Parathyroid adenoma (tissue), 2 donors: ENCODE results near the gene TMEM147.

Source experiments
- H2AFZ ChIP-seq: fragments of 300-600 bp; sonication (generic); one replicate; pipeline ENCODE4 v1.7.0; 2017; ENCODE audit warnings: antibody characterized with exemption, mild to moderate bottlenecking
- H3K27ac ChIP-seq: fragments of 300-600 bp; sonication (generic); one replicate; pipeline ENCODE4 v1.7.0; 2017
- H3K27me3 ChIP-seq: fragments of 300-600 bp; sonication (generic); one replicate; pipeline ENCODE4 v1.7.0; 2017; ENCODE audit warnings: low read length; ENCODE audit not compliant: control insufficient read depth, insufficient read depth
- H3K36me3 ChIP-seq: fragments of 300-600 bp; sonication (generic); one replicate; pipeline ENCODE4 v1.7.0; 2017; ENCODE audit warnings: low read length; ENCODE audit not compliant: control insufficient read depth, insufficient read depth
- H3K4me1 ChIP-seq: fragments of 300-600 bp; sonication (generic); one replicate; pipeline ENCODE4 v1.7.0; 2017; ENCODE audit warnings: control low read depth
- H3K4me2 ChIP-seq: fragments of 300-600 bp; sonication (generic); one replicate; pipeline ENCODE4 v1.7.0; 2017; ENCODE audit warnings: low read length
- H3K4me3 ChIP-seq: fragments of 300-600 bp; sonication (generic); one replicate; pipeline ENCODE4 v1.7.0; 2017; ENCODE audit warnings: low read depth, low read length
- H3K79me2 ChIP-seq: fragments of 300-600 bp; sonication (generic); one replicate; pipeline ENCODE4 v1.7.0; 2017; ENCODE audit warnings: control low read depth
- H3K9ac ChIP-seq: fragments of 300-600 bp; sonication (generic); one replicate; pipeline ENCODE4 v1.7.0; 2017; ENCODE audit warnings: mild to moderate bottlenecking
- H3K9me3 ChIP-seq: fragments of 300-600 bp; sonication (generic); one replicate; pipeline ENCODE4 v1.7.0; 2017; ENCODE audit warnings: low read length; ENCODE audit not compliant: control insufficient read depth
- CTCF ChIP-seq: fragments of 300-600 bp; sonication (generic); IDR thresholded peaks from one replicate; pipeline ENCODE4 v1.7.0; 2017; ENCODE audit warnings: antibody characterized with exemption, mild to moderate bottlenecking
- donor health status: primary hyperparathyroidism.

The TMEM147 gene

GRCh38 chr19:35522745-35523327 is 22.6 kb upstream of the TMEM147 start:
- Histone ChIP-seq H2AFZ (no peak overlapping the region), H3K27me3 (no peaks in the 10 kb centered on the region), H3K27ac (no peak overlapping the region), H3K36me3 (no peaks in the 10 kb centered on the region), H3K4me1 (no peaks in the 10 kb centered on the region), H3K79me2 (no peaks in the 10 kb centered on the region), H3K4me3 (no peak overlapping the region), H3K9me3 (no peaks in the 10 kb centered on the region), H3K9ac (no peak overlapping the region), H3K4me2 (no peak overlapping the region)
- no peak for TF ChIP-seq CTCF

GRCh38 chr19:35524181-35524837 is 21.1 kb upstream of the TMEM147 start:
- H3K79me2 ChIP-seq = no peaks in the 10 kb centered on the region
- no peak overlapping the region for H3K4me2 ChIP-seq
- no peaks in the 10 kb centered on the region for H3K4me1 ChIP-seq
- H3K27ac ChIP-seq = no peak overlapping the region
- no peaks in the 10 kb centered on the region for H3K9me3 ChIP-seq
- H3K9ac ChIP-seq = no peak overlapping the region
- H2AFZ ChIP-seq = no peak overlapping the region
- no peak overlapping the region for H3K4me3 ChIP-seq
- H3K36me3 ChIP-seq = no peaks in the 10 kb centered on the region
- TF ChIP-seq CTCF = no peak
- H3K27me3 ChIP-seq = no peaks in the 10 kb centered on the region

- Histone ChIP-seq H3K79me2 (no peaks in the 10 kb centered on the region), H3K4me3 (no peak overlapping the region), H3K27me3 (no peaks in the 10 kb centered on the region), H3K36me3 (no peaks in the 10 kb centered on the region), H3K4me1 (no peaks in the 10 kb centered on the region), H3K4me2 (no peak overlapping the region), H3K9ac (no peak overlapping the region), H2AFZ (no peak overlapping the region), H3K27ac (no peak overlapping the region), H3K9me3 (no peaks in the 10 kb centered on the region)
- TF ChIP-seq CTCF = no peak
These were observed 19.6 kb upstream of the TMEM147 start for GRCh38 chr19:35525873-35526272.

GRCh38 chr19:35528218-35529038 is 17.0 kb upstream of the TMEM147 start, which contains the start of gene SBSN:
Gene SBSN, minus strand, starts transcription at chr19:35528311. Its CDS starts 30 bp downstream, at chr19:35528281.
- H3K9ac ChIP-seq = no peak within 1 kb of the TSS
- H3K27ac ChIP-seq = no peak within 1 kb of the TSS
- H3K9me3 ChIP-seq = no peaks in the 10 kb centered on the region
- H3K36me3 ChIP-seq = no peaks in the 10 kb centered on the region
- TF ChIP-seq CTCF = no peak
- H3K4me1 ChIP-seq = no peaks in the 10 kb centered on the region
- H3K79me2 ChIP-seq = no peaks in the 10 kb centered on the region
- no peak within 1 kb of the TSS for H2AFZ ChIP-seq
- H3K4me3 ChIP-seq = no peak within 1 kb of the TSS
- no peaks in the 10 kb centered on the region for H3K27me3 ChIP-seq
- H3K4me2 ChIP-seq = no peak within 1 kb of the TSS
